Calu3 (cell line): ENCODE measurements around the gene TRIM40. TPM values are rescaled to one million over a fixed set of nuclear protein-coding genes. Genes with fewer than 3 reads are reported as not detected.

Experiments used
- BruUV-seq: library from RNA; stranded (reverse); fragments of 400-500 nt; replicated peaks from 2 replicates; lab custom pipeline; 2021; lab: Mats Ljungman, UMichigan
- CTCF ChIA-PET: fragments of 300-600 bp; sonication (Branson Sonifier 250); formaldehyde crosslinking; loops from one replicate; lab custom pipeline; 2022; ENCODE audit warnings: antibody characterized with exemption; lab: Charles Lee
- DNase-seq: peaks from one replicate; pipeline ENCODE4 v3.0.0; 2022
- H3K27ac Mint-ChIP-seq: one replicate; pipeline ENCODE4 v1.8.0; 2022; ENCODE audit warnings: mixed read lengths; ENCODE audit not compliant: unreplicated experiment
- H3K27me3 Mint-ChIP-seq: one replicate; pipeline ENCODE4 v1.8.0; 2022; ENCODE audit warnings: mixed read lengths; ENCODE audit not compliant: unreplicated experiment
- H3K36me3 Mint-ChIP-seq: one replicate; pipeline ENCODE4 v1.8.0; 2022; ENCODE audit warnings: mild to moderate bottlenecking, moderate library complexity, mixed read lengths; ENCODE audit not compliant: insufficient read depth, unreplicated experiment
- H3K4me1 Mint-ChIP-seq: one replicate; pipeline ENCODE4 v1.8.0; 2022; ENCODE audit warnings: mild to moderate bottlenecking, low read depth, mixed read lengths; ENCODE audit not compliant: unreplicated experiment
- H3K4me3 Mint-ChIP-seq: one replicate; pipeline ENCODE4 v1.8.0; 2022; ENCODE audit warnings: mild to moderate bottlenecking, low read depth, moderate library complexity, mixed read lengths; ENCODE audit not compliant: unreplicated experiment
- H3K9me3 Mint-ChIP-seq: one replicate; pipeline ENCODE4 v1.8.0; 2022; ENCODE audit warnings: low read depth, mixed read lengths; ENCODE audit not compliant: unreplicated experiment
- intact Hi-C: fragments of 100-400 bp; cut with micrococcal nuclease; formaldehyde crosslinking; loops from one replicate; pipeline ENCODE4 v1.10.0; 2022; ENCODE audit not compliant: unreplicated experiment
- total RNA-seq: library from RNA; stranded (reverse); gene quantifications from 2 replicates; pipeline ENCODE4 v1.2.3, GENCODE V29; 2022
- TF ChIP-seq, protein P1 (sequence below): fragments of 200-600 bp; IDR thresholded peaks from one replicate; pipeline ENCODE4 v1.8.0; 2022; ENCODE audit warnings: antibody characterized with exemption; ENCODE audit not compliant: unreplicated experiment

Gene TRIM40
- total RNA-seq, 1 experiment from 2014 or later: not detected

DNA sequence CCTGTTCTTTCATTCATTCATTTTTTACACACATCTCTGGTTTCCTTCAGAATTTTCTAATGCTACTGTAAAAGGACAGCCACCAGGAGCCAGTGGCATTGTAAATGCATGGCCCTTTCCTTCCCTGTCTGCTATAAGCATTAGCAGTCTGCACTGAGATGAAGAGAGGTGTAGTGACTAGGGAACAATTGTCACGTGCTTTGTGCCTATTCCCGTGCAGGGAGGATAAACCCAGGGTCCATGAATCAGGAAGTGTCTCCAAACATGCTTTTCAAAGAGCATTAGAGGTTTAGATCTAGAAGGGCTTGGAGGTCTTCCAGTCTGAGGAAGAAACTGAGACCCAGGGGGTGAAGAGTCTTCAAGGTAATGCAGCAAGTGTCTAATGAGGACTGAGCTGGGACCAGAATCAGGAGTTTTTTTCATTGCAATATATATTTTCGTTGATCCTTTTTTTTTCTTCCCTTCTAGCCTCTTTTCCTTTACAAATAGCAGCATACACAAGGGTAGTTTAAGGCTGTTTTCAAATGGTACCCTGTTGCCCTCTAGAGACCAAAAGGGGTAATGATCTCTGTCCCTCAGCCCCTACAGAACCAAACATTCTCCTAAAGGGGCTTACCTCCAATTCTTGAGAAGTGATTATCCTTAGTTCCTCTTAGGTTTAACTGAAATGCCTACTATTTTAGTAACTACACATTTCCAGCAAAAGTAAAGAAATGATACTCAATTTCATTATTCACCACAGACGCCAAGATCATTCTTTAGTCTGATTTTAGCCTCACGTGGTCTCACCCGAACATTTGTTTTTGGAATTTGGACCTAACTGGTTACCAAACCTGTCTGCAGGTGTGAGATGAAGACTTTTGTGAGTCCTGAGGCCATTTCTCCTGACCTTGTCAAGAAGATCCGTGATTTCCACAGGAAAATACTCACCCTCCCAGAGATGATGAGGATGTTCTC is 34.0 kb downstream of the TRIM40 start:
- CTCF ChIA-PET: interaction anchor here (0.7 kb wide), 1 partner anchor 74 kb away, joined by 3 read pairs; no protein-coding TSS in a partner anchor
- TF ChIP-seq, protein P1, sequence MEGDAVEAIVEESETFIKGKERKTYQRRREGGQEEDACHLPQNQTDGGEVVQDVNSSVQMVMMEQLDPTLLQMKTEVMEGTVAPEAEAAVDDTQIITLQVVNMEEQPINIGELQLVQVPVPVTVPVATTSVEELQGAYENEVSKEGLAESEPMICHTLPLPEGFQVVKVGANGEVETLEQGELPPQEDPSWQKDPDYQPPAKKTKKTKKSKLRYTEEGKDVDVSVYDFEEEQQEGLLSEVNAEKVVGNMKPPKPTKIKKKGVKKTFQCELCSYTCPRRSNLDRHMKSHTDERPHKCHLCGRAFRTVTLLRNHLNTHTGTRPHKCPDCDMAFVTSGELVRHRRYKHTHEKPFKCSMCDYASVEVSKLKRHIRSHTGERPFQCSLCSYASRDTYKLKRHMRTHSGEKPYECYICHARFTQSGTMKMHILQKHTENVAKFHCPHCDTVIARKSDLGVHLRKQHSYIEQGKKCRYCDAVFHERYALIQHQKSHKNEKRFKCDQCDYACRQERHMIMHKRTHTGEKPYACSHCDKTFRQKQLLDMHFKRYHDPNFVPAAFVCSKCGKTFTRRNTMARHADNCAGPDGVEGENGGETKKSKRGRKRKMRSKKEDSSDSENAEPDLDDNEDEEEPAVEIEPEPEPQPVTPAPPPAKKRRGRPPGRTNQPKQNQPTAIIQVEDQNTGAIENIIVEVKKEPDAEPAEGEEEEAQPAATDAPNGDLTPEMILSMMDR: peak; percentile 77
- BruUV-seq: no TSS peak
- Mint-ChIP-seq H3K36me3 (peaks cover 19% of the 10 kb centered on the region), H3K27me3 (no peaks in the 10 kb centered on the region), H3K9me3 (no peaks in the 10 kb centered on the region), H3K27ac (no peak overlapping the region), H3K4me3 (no peak overlapping the region), H3K4me1 (peaks cover 13% of the 10 kb centered on the region)
- peak; percentile 46 for DNase-seq
- intact Hi-C loops: loop anchor here (1.0 to 5.0 kb wide), 5 partner anchors 19 to 321 kb away; no protein-coding TSS in a partner anchor

DNA sequence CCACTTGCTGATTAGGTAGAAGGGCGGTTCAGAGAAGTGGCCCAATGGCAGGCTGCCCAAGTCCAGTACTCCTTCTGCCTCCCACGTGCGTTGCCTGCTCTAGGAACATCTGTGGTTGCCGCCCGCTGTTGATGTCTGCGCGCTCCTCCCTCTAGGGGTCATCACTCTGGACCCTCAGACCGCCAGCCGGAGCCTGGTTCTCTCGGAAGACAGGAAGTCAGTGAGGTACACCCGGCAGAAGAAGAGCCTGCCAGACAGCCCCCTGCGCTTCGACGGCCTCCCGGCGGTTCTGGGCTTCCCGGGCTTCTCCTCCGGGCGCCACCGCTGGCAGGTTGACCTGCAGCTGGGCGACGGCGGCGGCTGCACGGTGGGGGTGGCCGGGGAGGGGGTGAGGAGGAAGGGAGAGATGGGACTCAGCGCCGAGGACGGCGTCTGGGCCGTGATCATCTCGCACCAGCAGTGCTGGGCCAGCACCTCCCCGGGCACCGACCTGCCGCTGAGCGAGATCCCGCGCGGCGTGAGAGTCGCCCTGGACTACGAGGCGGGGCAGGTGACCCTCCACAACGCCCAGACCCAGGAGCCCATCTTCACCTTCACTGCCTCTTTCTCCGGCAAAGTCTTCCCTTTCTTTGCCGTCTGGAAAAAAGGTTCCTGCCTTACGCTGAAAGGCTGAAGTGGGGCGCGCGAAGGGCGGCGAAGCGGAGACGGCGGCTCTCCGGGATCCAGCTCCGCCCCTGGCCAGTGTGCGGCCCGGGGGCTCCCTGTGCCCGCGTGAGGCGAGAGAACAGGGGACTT is 35.9 kb downstream of the TRIM40 start:
- TF ChIP-seq, protein P1: no peak
- Mint-ChIP-seq H3K4me3 (no peak overlapping the region), H3K27ac (no peak overlapping the region), H3K27me3 (peaks cover 1% of the 10 kb centered on the region), H3K4me1 (peaks cover 3% of the 10 kb centered on the region), H3K36me3 (peaks cover 19% of the 10 kb centered on the region), H3K9me3 (no peaks in the 10 kb centered on the region)
- BruUV-seq: no TSS peak
- DNase-seq: no peak
- CTCF ChIA-PET: no interaction called here
- intact Hi-C loops: loop anchor here (2.0 to 5.0 kb wide), 4 partner anchors 21 to 323 kb away; no protein-coding TSS in a partner anchor

DNA sequence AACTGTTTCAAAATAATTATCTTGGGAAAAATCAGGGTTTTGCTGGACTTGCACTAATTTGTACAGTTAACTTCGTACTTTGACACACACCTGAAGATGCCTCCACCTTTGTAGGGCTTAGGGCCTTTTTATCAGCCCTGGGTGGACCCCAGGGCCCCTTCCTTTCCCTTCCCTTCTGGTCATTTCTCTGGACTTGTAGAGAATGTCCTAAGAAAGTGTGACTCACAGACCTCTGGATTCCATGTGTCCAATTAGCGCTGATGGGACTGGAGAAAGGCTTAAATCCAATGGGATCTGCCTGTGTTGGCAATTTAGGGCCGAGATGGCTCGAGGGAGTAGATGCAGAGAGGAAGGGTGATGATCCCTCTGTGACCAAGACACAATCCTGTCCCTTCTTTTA is 36.7 kb downstream of the TRIM40 start:
- no peak overlapping the region for H3K4me3 Mint-ChIP-seq
- H3K27ac Mint-ChIP-seq: no peak overlapping the region
- no peak for DNase-seq

DNA sequence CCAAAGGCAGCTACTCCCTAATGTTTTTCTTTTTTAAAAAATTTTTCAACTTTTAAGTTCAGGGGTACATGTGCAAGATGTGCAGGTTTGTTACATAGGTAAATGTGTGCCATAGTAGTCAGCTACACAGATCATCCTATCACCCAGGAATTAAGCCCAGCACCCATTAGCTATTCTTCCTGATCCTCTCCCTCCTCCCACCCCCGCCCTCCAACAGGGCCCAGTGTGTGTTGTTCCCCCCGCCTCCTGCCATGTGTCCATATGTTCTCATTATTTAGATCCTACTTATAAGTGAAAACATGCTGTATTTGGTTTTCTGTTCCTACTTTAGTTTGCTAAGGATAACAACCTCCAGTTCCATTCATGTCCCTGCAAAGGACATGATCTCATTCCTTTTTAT is 39.8 kb downstream of the TRIM40 start:
- peaks cover 19% of the 10 kb centered on the region for H3K27me3 Mint-ChIP-seq
- TF ChIP-seq, protein P1: no peak
- BruUV-seq: no TSS peak
- H3K36me3 Mint-ChIP-seq: peaks cover 2% of the 10 kb centered on the region
- no peak overlapping the region for H3K27ac Mint-ChIP-seq
- CTCF ChIA-PET: interaction anchor here (1.3 kb wide), 1 partner anchor 12 kb away, joined by 3 read pairs; no protein-coding TSS in a partner anchor
- intact Hi-C loops: no loop called here
- no peak overlapping the region for H3K4me3 Mint-ChIP-seq
- H3K9me3 Mint-ChIP-seq: peaks cover 2% of the 10 kb centered on the region
- no peak for DNase-seq
- no peaks in the 10 kb centered on the region for H3K4me1 Mint-ChIP-seq

More for the DNA sequence above, 36.7 kb downstream of the TRIM40 start:
- no peaks in the 10 kb centered on the region for H3K4me1 Mint-ChIP-seq
- H3K27me3 Mint-ChIP-seq: peaks cover 9% of the 10 kb centered on the region
- H3K9me3 Mint-ChIP-seq: no peaks in the 10 kb centered on the region
- CTCF ChIA-PET: no interaction called here
- TF ChIP-seq, protein P1: no peak
- peaks cover 19% of the 10 kb centered on the region for H3K36me3 Mint-ChIP-seq
- no TSS peak for BruUV-seq
- intact Hi-C loops: loop anchor here (5.0 kb wide), 1 partner anchor 135 kb away; no protein-coding TSS in a partner anchor
